HL-60/S4 (cell line): Measurements from ENCODE around the gene PCSK6.

Experiments
- in situ Hi-C: fragments of 300-500 bp; cut with MboI; formaldehyde crosslinking; loops from 2 replicates; pipeline ENCODE4 v1.14.3; 2022; ENCODE audit warnings: low sequenced_read_pairs

PCSK6 gene

DNA sequence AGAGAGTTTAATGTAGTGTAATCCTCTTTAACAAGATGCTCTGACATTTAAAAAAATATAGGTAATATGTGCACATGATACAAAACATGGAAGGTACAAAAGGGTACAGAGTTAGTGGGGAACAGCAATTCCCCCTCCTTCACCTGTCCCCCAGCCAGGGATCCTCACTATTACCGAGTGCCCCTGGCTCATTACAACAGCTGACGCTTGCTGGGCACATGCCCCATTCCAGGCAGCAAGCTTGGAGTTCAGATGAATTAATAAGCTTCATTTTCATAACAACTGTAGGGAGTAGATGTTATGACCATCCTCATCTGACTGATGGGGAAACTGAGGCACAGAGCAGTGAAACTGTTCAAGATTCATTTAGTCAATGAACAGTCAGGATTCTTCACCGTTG, 41.2 kb downstream of the PCSK6 start:
- in situ Hi-C loops: no loop called here

DNA sequence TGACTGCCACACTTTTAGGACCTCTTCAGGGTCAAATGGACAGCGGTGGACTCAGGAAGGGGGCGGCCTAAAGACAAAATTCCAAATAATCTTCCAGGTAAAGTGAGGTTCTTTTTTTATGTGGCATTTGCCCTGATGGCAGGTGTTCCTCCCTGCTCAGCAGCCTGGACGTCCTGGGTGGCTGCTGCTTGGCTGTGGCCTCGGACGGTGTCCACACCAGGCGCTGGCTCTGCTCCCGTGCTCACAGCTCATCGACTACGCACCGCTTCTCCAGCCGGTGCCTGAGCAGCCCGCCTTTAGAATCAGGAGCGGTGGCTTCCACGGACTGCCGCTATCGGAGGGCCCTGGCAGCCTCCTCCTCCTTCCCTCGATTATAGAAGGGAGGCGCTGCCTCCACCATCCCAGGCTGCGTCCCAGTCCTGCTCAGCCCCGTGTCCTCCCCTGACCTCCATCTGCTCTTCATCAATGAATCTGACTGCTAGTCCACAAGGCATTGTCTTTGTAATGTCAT, 41.9 kb downstream of the PCSK6 start:
- in situ Hi-C loops: no loop called here

DNA sequence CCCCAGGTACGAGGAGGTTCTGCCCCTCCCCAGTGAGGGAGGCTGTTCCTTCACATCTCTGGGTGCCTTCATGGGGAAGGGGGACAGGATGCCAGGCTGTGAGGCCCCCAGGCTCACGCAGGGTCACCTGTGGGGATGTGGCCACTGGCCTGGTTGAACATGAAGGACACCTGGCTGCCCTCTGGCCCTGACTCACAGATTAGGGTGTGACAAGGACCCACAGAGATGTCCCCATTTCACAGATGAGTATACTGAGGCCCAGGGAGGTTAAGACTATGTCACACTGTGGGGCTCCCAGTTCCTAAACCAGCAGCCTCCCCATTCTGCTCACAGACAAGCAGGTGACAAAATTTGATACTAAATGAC, 42.4 kb downstream of the PCSK6 start:
- in situ Hi-C loops: no loop called here

DNA sequence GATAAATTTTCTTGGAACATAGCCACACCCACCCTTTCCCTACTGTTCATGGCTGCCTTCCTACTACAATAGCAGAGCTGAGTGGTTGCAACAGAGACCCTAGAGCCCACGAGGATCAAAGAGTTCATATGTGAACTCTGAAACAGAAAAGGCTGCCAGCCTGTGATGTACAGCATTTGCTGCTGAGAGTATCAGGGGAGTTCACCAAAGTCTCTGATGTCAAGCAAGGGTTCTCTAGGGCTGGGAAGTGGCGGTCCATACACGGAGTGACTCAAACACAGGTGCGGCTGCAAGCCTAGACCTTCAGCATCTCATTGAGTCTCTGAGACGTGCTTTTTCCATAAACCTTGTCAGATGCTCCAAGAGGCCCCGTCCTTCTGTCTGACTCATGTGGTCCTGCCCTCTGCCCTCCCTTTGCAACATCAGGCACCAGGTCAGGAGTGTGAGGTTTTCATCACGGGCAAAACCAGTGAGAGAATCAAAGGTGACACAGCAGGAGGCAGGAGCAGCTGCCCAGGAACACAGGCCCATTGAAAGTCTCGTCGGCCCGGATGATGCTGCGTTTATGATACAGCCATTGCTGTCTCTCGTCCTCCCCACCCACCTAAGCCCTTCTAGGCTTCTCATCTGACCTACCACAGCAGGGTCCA, 42.9 kb downstream of the PCSK6 start:
- in situ Hi-C loops: no loop called here

DNA sequence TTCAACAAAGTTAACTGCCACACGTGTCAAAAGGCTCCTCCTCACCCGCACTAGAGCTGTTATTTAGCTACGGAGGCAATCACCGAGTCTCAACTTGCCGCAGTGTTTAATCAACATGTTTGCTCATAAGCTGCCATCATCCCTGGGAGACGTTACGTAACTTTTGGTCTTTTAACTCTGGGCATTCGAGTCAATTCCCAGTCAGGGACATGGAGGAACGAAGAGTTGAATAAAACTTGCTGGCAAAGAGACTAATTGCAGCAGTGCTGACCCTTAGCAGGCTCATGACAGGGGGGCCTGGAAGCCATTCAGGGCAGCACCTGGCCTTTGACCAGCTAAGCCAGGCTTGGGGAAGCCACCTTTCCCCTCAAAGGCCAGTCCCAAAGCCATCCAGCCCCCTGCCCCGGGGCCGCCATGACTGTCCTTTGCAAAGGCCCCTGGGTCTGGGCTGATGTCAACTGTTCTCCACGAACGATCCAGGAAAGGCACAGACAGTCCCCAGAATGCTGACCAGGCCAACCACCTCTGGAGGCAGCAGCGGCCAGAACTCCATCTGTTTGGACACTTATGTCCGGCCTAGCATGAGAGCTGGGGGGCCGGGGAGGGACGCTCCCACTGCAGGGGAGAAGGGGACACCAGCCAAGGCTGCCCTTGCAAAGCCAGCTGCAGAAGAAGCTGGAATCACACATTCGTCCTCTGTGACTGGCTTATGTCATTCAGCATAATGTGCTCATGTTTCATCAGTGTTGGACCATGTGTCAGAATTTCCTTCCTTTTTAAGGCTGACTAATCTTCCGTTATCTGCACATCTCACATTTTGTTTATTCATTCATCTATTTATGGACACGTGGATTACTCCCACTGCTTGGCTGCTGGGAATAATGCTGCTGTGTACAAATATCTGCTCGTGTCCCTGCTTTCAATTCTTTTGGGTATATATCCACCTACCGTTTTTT, 43.7 kb downstream of the PCSK6 start:
- in situ Hi-C loops: no loop called here

DNA sequence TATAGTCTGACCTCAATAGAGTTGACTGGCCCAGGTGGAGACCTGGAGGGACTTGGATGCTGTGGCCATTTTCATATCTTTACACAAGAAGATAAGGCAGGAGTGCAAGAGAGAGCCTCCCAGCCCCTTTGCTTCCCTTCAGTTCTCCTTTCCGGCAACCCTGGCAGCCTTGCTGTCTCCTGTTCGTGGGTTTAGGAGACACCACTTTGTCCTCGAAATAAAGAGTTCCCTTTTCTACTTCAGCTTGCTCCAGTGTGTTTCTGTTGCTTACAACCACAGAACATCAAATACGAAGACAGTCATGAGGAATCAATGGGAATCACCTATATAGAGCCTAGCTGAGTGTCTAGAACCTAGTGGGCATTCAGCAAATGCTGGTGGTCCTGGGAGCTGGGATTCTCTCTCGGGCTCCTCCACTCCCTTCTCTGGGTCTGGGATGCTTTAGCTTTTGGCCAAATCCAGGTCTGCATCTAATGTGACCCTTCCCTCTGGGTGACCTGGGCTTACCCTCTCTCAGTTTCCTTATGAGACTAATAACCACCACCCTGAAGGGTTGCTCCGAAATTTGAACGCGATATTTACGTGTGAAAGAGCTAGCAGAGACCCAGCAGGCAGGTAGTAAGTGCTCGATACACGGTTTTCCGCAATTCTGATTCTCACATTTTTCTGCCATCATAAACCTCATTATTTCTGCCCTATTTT, 44.5 kb downstream of the PCSK6 start:
- in situ Hi-C loops: no loop called here

DNA sequence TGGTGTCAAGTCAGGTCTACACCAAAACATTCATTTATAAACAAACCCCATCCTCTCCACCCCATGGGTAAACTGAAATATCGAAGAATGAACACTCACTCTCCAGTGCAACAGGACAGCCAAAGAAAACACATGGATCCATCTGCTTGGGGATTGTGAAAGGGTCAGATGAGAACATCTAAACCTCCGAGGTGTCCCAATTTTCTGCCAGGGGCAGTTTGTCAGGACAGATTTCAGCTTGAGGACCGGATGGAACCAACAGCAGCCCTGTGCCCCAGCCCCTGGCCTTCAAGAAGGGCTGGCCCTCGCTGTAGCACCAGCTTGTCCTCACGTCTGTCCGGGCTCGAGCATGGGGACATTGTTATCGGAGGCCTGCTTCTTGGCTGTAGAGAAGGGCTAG, 45.5 kb downstream of the PCSK6 start:
- in situ Hi-C loops: no loop called here

DNA sequence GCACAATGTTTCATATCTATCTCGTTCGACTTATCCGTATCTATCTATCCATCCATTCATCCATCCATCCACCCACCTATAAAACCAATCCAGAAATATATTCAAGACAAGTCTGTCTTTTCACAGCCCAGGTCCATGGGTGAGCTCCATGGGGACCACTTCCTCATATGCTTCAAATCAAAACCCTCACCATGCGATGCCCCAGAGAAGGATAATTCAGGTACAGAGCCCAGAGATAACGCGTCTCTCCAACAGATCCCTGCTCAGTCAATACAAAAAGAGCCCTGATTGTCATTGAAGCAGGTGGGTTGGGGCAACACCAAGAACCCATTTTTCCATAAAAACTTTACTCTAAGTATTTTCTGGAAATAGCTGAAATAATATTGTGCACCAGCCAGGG, 47.2 kb downstream of the PCSK6 start:
- in situ Hi-C loops: no loop called here

DNA sequence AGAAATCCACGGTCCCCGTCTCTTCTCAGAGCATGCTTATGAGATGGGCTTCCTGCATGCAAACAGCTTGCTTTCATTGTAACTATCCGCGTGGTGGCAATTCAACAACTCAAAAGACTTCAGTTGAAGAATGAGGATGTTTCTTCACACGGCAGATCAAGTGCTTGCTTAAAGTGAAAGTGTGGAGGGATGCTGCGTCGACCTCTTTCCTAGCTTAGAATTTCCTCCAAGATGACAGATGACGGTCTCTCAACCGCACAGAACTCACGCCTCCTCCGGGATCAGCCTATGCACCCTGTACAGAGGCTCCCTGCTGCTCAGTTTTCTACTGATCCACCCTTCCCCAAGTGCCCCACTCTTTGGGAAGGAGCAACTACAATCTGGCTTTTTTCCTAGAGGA, 47.8 kb downstream of the PCSK6 start:
- in situ Hi-C loops: no loop called here

DNA sequence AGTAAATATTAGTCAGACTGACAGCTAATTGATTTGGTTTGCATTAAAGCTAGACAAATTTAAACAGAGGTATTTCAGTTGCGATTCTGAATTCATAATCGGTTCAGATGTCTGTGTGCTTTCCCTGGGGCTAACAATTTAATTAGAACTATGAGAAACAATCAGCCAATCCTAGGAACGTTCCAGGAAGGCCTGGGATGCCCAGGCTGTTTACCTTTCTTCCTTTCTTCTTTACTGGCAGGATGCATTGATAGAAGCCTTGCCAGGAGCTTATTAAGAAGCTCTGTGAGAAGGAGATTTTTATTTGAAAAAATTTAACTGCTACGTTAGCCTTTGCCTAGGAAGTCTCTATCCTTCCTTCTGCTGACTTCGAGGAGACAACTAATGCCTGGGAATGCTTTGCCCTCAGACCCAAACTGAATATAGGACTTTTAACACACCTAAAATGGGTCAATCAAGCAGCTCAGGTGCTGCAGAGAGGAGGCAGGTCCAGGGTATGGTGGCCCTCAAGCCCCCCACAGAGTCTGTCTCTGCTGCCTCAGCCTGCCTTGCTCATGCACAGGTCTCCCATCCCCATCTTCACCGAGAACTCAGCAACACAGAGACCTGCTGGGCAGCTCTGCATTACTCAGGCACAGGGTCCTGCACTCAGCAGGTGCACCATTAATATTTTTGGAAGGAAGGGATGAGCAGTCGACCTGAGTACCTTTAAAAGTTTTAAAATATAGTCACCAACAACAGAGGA, 48.5 kb downstream of the PCSK6 start:
- in situ Hi-C loops: no loop called here

DNA sequence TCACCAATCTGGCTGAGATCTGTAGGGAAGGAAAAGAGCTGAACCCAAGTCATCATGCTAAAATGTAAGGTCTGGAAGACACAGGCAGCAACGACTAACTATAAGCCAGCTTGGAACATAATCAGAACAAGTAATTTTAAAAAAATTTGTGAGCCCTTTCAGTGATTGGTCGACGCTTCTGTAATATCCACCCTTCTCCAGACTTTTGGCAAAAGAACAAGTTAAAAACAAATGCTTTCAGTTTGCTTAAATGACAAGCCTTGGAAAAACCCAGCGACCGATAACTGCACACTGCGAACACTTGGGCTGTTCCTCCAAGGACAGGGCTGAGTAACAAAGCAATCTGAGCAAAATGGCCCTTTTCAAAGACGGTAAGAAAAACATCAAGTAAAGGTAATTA, 49.6 kb downstream of the PCSK6 start:
- in situ Hi-C loops: no loop called here

DNA sequence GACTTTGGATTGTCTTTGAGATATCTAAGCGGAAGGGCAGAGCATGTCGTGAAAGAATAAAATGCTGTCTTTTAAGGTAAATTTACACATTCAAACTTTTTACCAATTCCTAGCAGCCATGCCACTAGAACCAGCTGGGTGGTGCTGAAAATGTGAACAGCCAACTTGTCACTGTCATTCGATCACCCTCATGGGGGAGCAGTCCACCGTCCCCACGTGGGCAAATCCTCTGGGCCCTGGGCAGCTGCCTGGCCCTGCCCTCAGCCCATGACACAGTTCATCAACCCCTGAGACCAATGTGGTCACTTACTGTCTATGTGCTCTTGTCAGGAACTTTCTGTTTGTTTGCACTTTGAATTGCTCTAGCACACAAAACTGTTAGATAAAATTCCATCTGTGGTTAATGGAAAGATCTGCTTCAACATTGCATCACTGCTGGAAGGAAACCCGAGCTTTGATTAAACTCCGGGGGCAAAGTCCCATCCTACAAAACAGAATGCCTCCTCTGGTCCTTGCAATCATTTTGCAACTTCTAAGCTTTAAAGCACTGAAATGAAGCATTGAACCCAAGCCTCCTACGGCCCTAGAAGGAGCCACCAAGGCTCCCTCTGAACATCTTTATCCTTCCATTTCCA, 50.1 kb downstream of the PCSK6 start:
- in situ Hi-C loops: no loop called here

DNA sequence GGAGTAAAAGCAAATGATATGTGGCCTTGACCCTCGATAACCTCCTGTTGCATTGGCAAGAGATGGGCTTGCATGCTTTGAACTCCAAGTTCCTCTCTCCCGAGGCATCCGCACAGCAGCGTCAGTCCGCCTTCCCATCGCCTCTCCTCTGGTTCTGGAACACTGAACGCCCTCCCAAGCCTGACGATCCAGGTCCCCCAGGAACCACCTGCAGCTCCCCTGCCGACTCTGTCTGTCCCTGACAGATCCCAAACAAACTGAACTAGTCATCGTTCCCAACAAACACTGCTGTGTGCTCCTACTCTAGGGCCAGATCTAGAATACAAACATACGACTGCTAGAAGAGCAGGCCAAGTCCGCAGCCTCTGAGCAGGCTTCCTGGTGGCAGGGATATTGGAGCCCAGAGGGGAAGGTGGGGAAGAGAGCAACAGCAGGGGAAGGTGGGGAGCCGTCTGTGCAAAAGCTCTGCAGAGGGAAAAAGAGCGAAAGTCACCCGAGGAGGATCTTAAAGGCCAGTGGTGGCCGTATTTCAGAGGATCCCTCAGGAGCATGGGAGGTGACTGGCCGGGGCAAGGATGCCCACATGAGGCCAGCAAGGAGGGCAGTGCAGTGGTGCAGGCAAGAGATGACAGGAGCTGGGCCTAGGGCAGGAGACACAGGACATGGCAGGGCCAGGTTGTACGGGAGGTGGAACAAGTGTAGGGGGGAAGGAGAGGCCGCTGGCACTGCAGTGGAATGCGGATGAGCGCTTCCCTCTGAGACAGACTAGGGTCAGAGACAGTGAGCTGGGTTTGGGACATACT, 50.8 kb downstream of the PCSK6 start:
- in situ Hi-C loops: no loop called here

DNA sequence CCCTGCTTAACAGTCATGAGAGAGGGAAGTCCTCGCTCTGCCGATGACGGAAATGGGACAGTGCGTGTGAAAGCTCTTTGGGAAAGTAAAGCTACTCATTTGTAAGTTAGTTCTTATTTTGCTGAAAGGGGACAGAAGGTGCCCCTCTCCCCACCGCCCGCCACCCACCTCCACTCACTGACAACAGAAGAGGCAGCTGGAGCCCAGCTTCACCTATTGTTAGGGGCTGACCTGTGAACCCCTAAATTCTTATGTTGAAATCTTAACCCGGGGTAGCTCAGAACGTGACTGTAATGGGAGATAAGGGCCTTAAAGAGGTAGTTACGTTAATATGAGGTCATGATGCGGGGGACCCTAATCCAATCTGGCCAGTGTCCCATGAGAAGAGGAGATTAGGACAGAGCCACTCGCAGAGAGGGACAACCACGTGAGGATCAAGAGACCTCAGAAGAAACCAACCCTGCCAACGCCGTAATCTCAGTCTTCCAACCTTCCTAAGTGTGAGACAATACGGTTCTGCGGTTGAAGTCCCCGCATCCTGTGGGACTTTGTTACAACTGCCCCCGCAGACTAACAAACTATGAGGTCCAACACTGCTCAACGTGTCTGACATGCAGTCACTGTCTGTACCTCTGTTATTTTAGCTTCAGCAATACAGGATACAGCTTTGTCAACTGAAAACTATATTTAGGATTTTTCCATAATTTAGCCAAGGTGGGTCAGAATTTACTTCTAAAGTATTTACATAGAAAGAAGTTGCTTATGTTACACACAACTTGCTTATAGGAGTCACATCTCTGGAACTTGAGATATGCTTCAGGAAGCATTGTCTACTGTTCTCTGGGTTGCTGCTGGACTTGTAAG, 51.7 kb downstream of the PCSK6 start:
- in situ Hi-C loops: no loop called here

DNA sequence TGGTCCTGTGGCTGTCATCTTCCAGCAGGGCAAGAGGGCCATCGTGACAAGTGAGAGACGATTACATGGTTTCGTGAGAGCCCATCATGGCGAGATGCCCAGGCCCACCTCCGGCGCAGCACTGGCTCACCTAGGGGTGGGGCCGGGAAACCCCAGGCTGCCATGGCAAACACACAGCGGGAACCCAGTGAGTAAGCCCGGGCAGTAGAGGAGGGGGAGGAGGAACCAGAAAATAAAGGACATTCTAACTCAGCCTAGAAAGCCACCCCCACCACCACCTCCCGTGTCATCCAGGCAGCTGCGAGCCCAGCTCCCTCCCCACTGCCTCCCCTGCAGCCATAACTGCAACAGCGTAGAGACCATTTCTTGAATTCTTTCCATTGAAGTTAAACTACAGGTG, 52.3 kb downstream of the PCSK6 start:
- in situ Hi-C loops: no loop called here

DNA sequence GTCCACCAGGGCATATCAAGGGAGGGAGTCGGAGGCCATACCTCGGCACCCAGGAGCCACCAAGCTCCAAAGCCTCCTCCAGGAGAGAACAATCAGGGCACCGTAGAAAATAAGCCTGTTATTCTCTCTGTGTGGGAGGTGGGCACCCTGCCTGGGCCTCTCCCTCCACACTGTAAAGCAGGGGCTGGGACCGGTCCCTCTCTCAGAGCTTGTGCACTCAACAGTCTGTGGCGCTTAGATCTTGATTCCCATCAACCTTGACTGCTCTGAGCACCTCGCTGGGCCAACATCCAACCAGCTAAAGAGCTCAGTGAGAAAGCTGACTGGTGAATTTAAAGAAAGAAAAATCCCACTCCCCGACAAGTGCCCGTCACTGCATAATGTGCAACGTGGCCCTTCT, 53.0 kb downstream of the PCSK6 start:
- in situ Hi-C loops: no loop called here

DNA sequence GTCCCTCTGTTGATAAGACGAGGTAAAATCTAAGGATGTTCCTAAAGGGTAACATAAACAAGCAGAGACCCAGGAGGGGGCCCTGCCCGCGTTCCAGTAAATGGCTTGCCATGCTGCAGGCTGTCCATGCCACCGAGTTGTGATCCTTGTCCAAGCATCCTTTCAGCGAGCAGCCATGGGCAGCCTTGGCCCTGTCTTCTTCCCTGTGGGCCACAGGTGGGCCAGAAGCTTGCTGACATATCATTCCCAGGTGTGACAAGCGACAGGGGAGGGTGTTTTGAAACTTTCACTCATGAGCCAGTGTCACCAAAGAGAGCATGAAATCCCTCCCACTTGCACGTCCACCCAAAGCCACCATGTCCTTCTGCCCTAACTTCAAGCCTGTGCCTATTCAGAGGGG, 53.7 kb downstream of the PCSK6 start:
- in situ Hi-C loops: no loop called here

DNA sequence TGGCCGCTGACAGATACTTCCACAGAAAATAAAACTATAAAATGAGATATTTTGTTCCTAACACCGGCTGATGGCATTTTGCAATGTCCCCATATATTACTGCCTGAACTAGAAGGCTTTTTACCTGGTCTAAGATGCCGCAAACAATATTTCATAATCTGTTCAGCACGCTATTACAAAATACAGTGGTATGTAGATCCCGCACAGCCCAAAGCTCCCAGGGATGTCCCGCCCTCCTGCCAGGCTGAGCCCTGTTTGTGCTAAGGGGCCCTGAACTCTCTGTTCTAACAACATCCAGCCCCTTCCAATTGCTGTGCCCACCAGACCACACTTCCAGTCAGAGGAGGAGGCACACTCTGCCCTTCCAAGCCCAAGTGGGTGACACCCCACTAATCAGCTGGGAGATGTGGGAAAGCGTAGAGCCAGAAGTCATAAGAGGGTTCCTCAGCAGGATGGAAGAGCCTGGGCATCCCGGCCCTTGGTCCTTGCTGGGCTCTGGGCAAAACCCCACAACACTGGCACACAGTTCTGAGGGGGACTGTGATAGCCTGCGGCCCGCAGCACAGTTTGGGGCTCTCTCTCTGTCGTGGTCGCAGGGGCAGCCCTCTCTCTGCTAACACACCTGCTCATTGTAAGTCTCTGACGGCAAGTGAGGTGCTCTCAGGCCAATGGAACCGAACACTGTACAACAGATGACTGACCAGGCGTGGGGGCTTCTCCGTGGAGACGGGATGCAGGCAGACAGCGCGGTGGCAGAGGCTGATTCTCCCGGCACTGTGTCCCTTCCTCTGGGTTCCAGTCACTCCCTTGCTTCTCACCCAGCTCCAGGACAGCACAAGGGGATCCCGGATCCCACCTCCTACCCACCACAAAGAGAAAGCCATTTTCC, 55.2 kb downstream of the PCSK6 start:
- in situ Hi-C loops: no loop called here
